AG04449 (cell line): Measurements from ENCODE around the gene CPA4.

Experiments used
- CTCF ChIA-PET: fragments of 350-600 bp; formaldehyde crosslinking; extraction: SDS; loops from one replicate; lab custom pipeline; 2021; ENCODE audit warnings: antibody characterized with exemption; lab: Yijun Ruan, JAX
- POLR2A ChIA-PET: fragments of 400-600, 350-600 bp; formaldehyde crosslinking; extraction: SDS; loops from one replicate; lab custom pipeline; 2020; ENCODE audit warnings: antibody characterized with exemption, inconsistent platforms; lab: Yijun Ruan, JAX
- DNase-seq: peaks from one replicate; pipeline ENCODE4 v3.0.0-alpha.2; 2010; ENCODE audit warnings: low read depth, low spot score
- H3K4me3 ChIP-seq: 2 replicates; pipeline ENCODE4 v1.5.1; 2011; ENCODE audit warnings: low read depth, mild to moderate bottlenecking, control low read depth, low read length
- TF ChIP-seq, protein P1 (sequence below): IDR thresholded peaks from one replicate; pipeline ENCODE4 v1.5.1; 2011; ENCODE audit warnings: mild to moderate bottlenecking, moderate library complexity, low read length, control low read depth, inconsistent platforms; ENCODE audit not compliant: insufficient read depth; ENCODE audit errors: missing control alignments

The CPA4 gene

DNA sequence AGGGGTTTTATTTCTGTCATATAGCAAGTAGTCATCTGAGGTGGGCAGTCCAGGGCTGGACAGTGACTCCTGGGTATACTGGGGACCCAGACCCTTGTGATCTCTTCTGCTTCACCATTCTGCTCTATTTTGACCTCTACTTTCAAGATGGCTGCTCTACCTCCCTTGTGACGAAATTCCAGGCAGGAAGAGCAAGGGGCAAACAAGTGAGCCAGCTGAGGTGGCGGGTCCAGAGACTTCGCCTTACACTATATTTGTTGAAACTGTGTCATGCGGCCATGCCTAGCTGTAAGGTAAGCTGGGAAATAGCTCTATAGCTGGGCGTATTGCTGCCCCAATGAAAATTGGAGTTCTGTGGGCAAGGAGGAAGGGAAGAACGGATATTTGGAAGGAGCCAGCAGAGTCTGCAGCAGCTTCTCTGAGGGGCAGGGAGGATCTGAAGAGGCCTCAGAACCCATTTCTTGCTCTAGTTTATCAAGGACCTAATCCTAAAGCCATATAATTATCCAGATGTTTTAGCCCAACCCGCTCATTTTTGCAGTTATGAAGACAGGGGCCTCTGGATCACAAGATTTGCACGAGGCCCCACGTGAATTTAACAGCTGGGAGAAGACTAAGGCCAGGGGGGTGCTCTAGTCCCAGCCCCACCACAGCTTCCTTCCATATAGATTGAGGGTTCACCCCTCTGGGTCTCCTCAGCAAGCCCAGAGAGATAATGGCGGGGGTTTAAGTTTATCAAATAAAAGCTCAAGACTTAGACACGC lies 79.6 kb downstream of the CPA4 start:
- DNase-seq: no peak
- H3K4me3 ChIP-seq: no peak overlapping the region
- ChIA-PET CTCF (no interaction called here), POLR2A (interaction anchor here (0.6 kb wide), 1 partner anchor 95 kb away, joined by 4 read pairs; no protein-coding TSS in a partner anchor)
- TF ChIP-seq, protein P1, sequence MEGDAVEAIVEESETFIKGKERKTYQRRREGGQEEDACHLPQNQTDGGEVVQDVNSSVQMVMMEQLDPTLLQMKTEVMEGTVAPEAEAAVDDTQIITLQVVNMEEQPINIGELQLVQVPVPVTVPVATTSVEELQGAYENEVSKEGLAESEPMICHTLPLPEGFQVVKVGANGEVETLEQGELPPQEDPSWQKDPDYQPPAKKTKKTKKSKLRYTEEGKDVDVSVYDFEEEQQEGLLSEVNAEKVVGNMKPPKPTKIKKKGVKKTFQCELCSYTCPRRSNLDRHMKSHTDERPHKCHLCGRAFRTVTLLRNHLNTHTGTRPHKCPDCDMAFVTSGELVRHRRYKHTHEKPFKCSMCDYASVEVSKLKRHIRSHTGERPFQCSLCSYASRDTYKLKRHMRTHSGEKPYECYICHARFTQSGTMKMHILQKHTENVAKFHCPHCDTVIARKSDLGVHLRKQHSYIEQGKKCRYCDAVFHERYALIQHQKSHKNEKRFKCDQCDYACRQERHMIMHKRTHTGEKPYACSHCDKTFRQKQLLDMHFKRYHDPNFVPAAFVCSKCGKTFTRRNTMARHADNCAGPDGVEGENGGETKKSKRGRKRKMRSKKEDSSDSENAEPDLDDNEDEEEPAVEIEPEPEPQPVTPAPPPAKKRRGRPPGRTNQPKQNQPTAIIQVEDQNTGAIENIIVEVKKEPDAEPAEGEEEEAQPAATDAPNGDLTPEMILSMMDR: no peak
